ENCODE data around the gene FLVCR2.

FLVCR2 gene

GRCh38 chr14:75558440-75558839 lies 20.0 kb upstream of the FLVCR2 start:
- no peak for DNase-seq (ENCODE audit: low read depth in 2 of 2)

- DNase-seq (ENCODE audit: low read depth in 2 of 2): no peak
Measured at GRCh38 chr14:75559045-75559444, 19.4 kb upstream of the FLVCR2 start.

DNA sequence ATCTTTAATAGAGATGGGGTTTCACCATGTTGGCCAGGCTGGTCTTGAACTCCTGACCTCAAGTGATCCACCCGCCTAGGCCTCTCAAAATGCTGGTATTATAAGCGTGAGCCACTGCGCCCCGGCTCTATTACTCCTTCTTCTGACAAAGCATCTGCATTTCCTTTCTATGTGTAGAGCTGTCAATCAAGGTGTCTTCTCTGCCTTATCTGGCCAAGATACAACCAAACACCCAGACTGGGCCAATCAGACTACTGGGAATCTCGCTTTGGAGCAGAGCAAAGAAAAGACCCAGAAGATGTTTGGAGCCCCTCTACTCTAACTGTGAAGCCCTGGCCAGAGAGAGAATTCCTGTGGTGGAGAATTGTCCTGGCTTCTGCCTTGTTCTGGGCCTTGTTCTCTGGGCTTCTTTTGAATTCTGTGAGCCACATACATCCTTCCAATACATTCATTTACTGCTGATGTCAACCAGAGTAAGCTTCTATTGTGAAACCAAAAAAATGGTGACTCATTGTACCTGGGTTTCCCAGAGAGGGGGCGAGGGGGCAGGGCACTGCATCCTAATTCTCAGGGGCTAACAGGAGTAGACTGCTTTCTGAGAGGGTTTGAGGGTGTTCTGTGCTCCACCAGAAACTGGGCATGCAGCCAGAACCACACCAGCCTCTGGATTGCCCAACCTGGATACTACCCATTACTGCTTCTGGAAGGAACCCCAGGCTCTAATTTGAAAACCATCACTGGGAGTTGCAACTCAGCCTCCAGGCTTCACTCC lies 18.8 kb upstream of the FLVCR2 start:
- DNase-seq (ENCODE audit: low read depth in 2 of 2): peak; percentile 49 to 54

GRCh38 chr14:75561013-75561432 lies 17.4 kb upstream of the FLVCR2 start:
- peak in 1 of 2 donors; percentile 34 for DNase-seq (ENCODE audit: low read depth in 2 of 2)

- peak; percentile 48 to 61 for DNase-seq (ENCODE audit: low read depth in 2 of 2)
Measured at GRCh38 chr14:75562089-75562488, 16.3 kb upstream of the FLVCR2 start.

DNA sequence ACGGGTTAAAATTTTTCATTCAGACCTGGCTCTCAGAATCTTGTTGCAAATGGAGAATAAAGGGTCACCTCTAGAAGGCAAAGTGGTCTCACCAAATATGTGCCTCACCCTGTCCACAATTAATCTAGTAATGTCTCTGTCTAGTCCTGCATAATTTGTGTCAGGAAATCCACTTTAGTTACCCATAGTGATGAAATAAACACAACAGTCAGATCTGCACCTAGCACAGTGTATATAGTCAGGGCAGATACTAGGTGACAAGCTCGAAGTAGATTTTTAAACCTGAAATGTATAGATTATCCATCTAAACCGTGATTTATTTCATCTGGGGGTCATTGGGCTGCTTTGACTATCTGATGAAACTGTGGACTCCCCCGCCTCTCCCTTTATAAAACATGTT lies 15.9 kb upstream of the FLVCR2 start:
- DNase-seq (ENCODE audit: low read depth in 2 of 2): no peak

GRCh38 chr14:75563931-75564330 lies 14.5 kb upstream of the FLVCR2 start:
- no peak for DNase-seq (ENCODE audit: low read depth in 2 of 2)

GRCh38 chr14:75565056-75565455 lies 13.4 kb upstream of the FLVCR2 start:
- DNase-seq (ENCODE audit: low read depth in 2 of 2): no peak

- peak; percentile 59 to 75 for DNase-seq (ENCODE audit: low read depth in 2 of 2)
Measured at GRCh38 chr14:75566321-75566720, 12.1 kb upstream of the FLVCR2 start.

DNA sequence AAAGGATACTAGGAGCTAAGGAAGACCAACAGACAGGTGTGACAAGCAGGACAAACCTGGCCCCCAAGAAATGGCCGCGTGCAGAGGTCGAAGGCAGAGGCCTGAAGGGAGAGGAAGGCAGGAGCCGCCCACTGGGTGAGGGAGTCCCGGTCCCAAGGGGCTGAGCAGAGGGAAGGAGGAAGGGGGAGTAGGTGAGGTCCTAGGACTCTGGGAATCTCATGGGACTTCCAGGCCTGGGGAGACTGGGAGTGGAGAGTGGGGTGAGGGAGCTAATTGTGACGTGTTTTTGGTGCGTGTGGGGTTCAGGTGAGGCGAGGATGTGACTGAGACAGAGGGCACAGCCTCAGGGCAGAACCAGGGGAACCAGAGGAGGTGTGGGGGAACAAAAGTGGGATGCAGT lies 11.7 kb upstream of the FLVCR2 start:
- DNase-seq (ENCODE audit: low read depth in 2 of 2): no peak

- no peak for DNase-seq (ENCODE audit: low read depth in 2 of 2)
Measured at GRCh38 chr14:75568140-75568539, 10.3 kb upstream of the FLVCR2 start.

DNA sequence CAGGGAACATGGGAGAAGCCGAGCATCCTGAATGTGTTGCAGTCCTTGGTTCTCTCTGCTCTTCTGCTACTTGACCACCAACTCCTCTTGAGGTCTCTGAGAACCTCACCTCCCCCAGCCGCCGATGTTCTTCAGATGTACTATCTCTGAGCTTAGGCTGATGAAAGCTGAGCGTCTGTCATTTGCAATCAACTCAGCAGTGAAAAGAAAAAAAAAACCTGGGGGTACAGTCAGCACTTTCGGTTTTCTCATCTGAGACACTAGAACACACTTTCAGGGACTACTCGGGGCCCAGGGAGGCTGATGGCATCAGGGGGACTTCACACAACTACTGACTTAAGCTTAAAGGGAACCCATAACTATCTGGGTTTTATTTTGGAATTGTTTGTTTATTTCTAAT lies 9.6 kb upstream of the FLVCR2 start:
- no peak for DNase-seq (ENCODE audit: low read depth in 2 of 2)

DNA sequence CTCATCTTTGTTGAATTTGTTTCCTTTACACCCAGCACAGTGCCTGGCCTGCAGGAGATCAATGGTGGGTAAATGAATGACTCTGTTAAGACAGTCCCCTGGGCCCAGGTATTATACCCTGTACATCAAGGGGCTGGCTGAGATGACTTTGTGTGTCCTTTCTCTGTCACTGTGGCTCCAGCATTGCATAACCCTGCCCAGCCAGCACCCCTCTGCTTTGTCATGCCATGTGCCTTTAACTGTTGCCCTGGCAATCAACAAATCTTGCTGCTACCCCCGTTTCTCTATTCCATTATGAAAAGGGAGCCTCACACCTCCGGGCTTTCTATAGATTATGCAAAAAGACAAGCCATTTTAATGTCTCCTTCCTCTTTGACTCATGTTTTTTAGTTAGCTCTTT lies 7.6 kb upstream of the FLVCR2 start:
- DNase-seq (ENCODE audit: low read depth in 2 of 2): no peak

- DNase-seq (ENCODE audit: low read depth in 2 of 2): no peak
Measured at GRCh38 chr14:75572104-75572503, 6.3 kb upstream of the FLVCR2 start.

- DNase-seq (ENCODE audit: low read depth in 2 of 2): no peak
Measured at GRCh38 chr14:75577090-75577489, 1.3 kb upstream of the FLVCR2 start.

DNA sequence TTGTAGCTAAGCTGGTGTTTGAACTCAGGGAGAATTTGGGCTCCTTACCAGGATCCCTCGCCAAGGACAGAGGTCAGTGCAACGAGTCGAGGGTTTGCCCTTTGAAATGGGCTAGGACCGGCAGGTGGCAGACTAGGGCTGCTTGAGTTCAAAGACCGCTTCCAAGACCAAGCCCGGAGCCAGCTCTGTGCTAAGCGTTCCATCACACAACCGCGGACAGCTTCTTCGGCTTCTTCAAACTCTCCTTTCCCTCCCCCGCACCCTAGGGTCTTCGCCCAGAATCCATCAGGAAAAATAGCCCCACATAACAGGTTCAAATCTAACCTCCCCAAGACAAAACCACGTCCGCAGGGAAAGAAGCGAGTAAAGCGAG lies 705 bp upstream of the FLVCR2 start:
- peak; percentile 57 to 65 for DNase-seq (ENCODE audit: low read depth in 2 of 2)

DNA sequence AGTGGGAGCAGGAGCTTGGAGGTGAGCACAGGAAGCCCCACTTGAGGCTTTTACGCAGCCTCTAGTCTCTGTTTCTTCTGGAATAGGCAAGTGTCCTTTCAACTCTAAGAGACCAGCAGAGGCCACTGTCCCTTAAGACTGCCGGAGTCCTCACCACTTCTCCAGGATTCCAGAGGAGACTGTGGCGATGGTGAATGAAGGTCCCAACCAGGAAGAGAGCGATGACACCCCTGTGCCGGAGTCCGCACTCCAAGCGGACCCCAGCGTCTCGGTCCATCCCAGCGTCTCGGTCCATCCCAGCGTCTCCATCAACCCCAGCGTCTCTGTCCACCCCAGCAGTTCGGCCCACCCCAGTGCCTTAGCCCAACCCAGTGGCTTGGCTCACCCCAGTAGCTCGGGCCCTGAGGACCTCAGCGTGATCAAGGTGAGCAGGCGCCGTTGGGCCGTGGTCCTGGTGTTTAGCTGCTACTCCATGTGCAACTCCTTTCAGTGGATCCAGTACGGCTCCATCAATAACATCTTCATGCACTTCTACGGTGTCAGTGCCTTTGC lies 442 bp downstream of the FLVCR2 start:
- no peak for DNase-seq (ENCODE audit: low read depth in 2 of 2)

DNA sequence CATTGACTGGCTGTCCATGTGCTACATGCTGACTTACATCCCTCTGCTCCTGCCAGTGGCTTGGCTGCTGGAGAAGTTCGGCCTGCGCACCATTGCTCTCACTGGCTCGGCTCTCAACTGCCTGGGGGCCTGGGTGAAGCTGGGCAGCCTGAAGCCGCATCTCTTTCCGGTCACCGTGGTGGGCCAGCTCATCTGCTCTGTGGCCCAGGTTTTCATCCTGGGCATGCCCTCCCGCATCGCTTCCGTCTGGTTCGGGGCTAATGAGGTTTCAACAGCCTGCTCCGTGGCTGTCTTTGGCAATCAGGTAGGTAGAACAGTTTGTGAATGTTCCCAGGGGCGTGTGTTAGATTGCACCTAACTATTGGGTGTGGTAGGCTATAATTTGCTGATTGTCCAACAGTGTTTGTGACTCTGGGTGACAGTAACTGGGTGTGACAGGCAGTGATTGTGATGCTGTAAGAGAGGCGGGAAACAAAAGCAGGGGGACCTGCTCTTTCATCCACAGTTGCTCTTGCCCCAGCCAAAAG lies 981 bp downstream of the FLVCR2 start:
- DNase-seq (ENCODE audit: low read depth in 2 of 2): no peak

DNA sequence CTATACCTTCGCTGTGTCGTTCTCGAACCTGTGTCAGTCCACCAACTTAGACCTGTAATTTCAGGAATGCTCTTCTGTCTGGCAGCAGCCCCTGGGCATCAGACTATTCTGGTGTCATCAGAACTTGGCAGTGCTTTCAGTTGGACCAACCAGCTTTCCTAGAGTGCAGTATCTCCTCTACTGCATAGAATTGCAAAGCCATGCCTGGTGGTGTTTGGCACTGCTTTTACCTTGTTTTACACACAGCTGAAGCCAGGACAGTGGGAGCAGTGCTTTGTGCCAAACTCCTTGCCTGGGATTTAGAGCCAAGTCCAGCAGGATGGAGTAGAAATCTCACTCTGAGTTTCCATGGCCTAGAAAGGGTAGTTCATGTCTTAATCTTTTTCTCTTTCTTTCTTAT lies 1.5 kb downstream of the FLVCR2 start:
- no peak for DNase-seq (ENCODE audit: low read depth in 2 of 2)

- no peak for DNase-seq (ENCODE audit: low read depth in 2 of 2)
Measured at GRCh38 chr14:75587388-75587787, 9.0 kb downstream of the FLVCR2 start.

- no peak for DNase-seq (ENCODE audit: low read depth in 2 of 2)
Measured at GRCh38 chr14:75589931-75590330, 11.5 kb downstream of the FLVCR2 start.

GRCh38 chr14:75591331-75591946 lies 13.0 kb downstream of the FLVCR2 start:
- DNase-seq (ENCODE audit: low read depth in 2 of 2): no peak

DNA sequence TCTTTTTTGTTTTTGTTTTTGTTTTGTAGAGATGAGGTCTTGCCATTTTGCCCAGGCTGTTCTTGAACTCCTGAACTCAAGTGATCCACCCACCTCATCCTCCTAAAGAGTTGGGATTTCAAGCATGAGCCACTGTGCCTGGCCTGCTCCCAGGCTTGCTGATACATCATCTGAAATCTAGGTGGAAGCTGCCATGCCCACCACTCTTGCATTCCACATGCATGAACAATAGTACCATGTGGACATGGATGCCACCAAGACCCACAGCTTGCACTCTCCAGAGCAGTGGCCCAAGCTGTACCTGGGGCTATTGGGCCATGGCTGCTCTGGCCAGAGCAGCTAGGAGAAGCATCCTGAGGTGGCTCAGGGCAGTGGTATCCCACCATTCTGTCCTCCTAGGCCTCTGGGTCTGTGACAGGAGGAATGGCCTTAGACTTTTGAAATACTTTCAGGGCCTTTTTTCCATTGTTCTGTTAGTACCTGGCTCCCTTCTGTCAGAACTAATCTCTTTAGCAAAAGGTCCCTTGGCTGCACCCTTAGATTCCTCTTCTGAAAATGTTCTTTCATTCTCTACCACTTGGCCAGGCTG lies 13.7 kb downstream of the FLVCR2 start:
- no peak for DNase-seq (ENCODE audit: low read depth in 2 of 2)

Data from stimulated activated CD8-positive, alpha-beta memory T cell treated with anti-CD3 and anti-CD28 coated beads, Interleukin-2, amount 100 ng/mL, for 48 hours (primary cell).